GM12878 (cell line): ENCODE data around the gene PAN3.

Experiments
- HCFC1 ChIP-seq: fragments of 150-350 bp; IDR thresholded peaks from 2 replicates; pipeline ENCODE4 v1.6.1; 2014; ENCODE audit warnings: low read length
- NFIC ChIP-seq: IDR thresholded peaks from 2 replicates; pipeline ENCODE4 v1.6.1; 2012; ENCODE audit warnings: low read depth, mild to moderate bottlenecking, inconsistent platforms, low read length, moderate library complexity
- NFYA ChIP-seq: IDR thresholded peaks from 2 replicates; pipeline ENCODE4 v1.6.1; 2011; ENCODE audit warnings: low read depth, mild to moderate bottlenecking, low read length, improper control_type of control experiment, borderline replicate concordance
- SP1 ChIP-seq: IDR thresholded peaks from one replicate; pipeline ENCODE4 v1.6.1; 2011; ENCODE audit warnings: low read depth, low read length
- TF ChIP-seq, protein P1 (sequence below), 3 experiments: IDR thresholded peaks in 2 of 3; conservative IDR thresholded peaks in 1 of 3; 2 replicates each; pipeline ENCODE4 v1.5.1; 2011; ENCODE audit warnings: low read depth in 3 of 3, low read length in 3 of 3, mild to moderate bottlenecking in 3 of 3, control low read depth in 2 of 3, moderate library complexity in 2 of 3, inconsistent platforms in 1 of 3, mixed read lengths in 1 of 3; ENCODE audit not compliant: control insufficient read depth in 2 of 3, insufficient read depth in 1 of 3; ENCODE audit errors: extremely low read depth in 1 of 3
- TF ChIP-seq, protein P2 (sequence below): IDR thresholded peaks from 2 replicates; pipeline ENCODE4 v1.6.1; 2011; ENCODE audit warnings: low read depth, low read length, improper control_type of control experiment, borderline replicate concordance
- TF ChIP-seq, protein P3 (sequence below): IDR thresholded peaks from 2 replicates; pipeline ENCODE4 v1.6.1; 2011; ENCODE audit warnings: mild to moderate bottlenecking, low read depth, low read length, moderate library complexity; ENCODE audit not compliant: insufficient replicate concordance

DNA sequence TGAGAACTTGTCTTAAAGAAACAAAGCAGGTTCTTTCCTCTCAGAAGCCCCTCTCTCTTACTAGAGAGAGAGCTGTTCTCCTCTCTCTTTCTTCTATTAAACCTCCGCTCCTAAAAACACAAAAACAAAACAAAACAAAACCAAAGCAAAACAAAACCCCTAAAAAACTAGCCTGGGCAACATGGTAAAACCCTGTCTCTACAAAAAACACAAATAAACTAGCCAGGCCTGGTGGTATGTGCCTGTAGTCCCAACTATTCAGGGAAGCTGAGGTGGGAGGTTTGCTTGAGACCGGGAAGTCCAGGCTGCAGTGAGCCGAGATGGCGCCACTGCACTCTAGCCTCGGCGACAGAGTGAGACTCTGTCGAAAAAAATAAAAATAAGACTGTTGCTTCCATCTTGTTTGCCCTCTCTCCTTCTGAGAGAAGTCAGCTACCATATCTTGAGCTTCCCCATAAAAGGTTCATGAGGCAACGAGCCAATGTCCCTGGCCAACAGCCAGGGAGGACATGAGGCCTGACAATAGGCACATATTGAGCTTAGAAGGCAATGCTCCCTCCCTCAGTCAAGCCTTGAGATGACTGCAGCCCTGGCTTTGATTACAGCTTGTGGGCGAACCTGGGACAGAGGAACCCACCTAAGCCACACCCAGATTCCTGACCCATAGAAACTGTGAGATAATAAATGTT, 20.5 kb upstream of the PAN3 start:
- TF ChIP-seq, protein P1, sequence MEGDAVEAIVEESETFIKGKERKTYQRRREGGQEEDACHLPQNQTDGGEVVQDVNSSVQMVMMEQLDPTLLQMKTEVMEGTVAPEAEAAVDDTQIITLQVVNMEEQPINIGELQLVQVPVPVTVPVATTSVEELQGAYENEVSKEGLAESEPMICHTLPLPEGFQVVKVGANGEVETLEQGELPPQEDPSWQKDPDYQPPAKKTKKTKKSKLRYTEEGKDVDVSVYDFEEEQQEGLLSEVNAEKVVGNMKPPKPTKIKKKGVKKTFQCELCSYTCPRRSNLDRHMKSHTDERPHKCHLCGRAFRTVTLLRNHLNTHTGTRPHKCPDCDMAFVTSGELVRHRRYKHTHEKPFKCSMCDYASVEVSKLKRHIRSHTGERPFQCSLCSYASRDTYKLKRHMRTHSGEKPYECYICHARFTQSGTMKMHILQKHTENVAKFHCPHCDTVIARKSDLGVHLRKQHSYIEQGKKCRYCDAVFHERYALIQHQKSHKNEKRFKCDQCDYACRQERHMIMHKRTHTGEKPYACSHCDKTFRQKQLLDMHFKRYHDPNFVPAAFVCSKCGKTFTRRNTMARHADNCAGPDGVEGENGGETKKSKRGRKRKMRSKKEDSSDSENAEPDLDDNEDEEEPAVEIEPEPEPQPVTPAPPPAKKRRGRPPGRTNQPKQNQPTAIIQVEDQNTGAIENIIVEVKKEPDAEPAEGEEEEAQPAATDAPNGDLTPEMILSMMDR (IDR thresholded peaks at IDR 0.05 in 2 of 3, conservative IDR thresholded peaks at IDR 0.05 in 1 of 3; ENCODE audit: control insufficient read depth in 2 of 3, extremely low read depth in 1 of 3, insufficient read depth in 1 of 3, low read depth in 3 of 3, low read length in 3 of 3) = no peak
- TF ChIP-seq NFIC = no peak
- TF ChIP-seq, protein P2, sequence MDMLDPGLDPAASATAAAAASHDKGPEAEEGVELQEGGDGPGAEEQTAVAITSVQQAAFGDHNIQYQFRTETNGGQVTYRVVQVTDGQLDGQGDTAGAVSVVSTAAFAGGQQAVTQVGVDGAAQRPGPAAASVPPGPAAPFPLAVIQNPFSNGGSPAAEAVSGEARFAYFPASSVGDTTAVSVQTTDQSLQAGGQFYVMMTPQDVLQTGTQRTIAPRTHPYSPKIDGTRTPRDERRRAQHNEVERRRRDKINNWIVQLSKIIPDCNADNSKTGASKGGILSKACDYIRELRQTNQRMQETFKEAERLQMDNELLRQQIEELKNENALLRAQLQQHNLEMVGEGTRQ = no peak
- TF ChIP-seq SP1 = no peak
- TF ChIP-seq, protein P3, sequence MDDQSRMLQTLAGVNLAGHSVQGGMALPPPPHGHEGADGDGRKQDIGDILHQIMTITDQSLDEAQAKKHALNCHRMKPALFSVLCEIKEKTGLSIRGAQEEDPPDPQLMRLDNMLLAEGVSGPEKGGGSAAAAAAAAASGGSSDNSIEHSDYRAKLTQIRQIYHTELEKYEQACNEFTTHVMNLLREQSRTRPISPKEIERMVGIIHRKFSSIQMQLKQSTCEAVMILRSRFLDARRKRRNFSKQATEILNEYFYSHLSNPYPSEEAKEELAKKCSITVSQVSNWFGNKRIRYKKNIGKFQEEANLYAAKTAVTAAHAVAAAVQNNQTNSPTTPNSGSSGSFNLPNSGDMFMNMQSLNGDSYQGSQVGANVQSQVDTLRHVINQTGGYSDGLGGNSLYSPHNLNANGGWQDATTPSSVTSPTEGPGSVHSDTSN = no peak
- TF ChIP-seq HCFC1 = no peak
- no peak for TF ChIP-seq NFYA
